Keratinocyte (primary cell): Measurements from ENCODE around the gene LPAR1. TPM values are rescaled to one million over a fixed set of nuclear protein-coding genes. Genes with fewer than 3 reads are reported as not detected.

Experiments used
- DNase-seq: peaks from one replicate; pipeline ENCODE4 v3.0.0-alpha.2; 2011; ENCODE audit warnings: low read depth, missing footprints, low spot score
- FAIRE-seq: peaks from 2 replicates; lab custom pipeline; 2011; peaks lifted over from hg19 to GRCh38; lab: Jason Lieb, UNC
- H2AFZ ChIP-seq: 2 replicates; pipeline ENCODE4 v1.6.0; 2012; ENCODE audit warnings: low read length, control low read depth, inconsistent platforms; ENCODE audit not compliant: control insufficient read depth
- H3K27ac ChIP-seq: 2 replicates; pipeline ENCODE4 v1.5.1; 2011; ENCODE audit warnings: low read length; ENCODE audit not compliant: control insufficient read depth, insufficient read depth
- H3K27me3 ChIP-seq: 3 replicates; pipeline ENCODE4 v1.6.0; 2011; ENCODE audit warnings: low read length; ENCODE audit not compliant: control insufficient read depth, insufficient read depth; ENCODE audit errors: extremely low read depth
- H3K36me3 ChIP-seq, 2 experiments: 2 replicates in 1 of 2; 3 replicates in 1 of 2; pipeline ENCODE4 v1.5.1; 2011; ENCODE audit warnings: low read length in 2 of 2, mild to moderate bottlenecking in 1 of 2; ENCODE audit not compliant: control insufficient read depth in 2 of 2, insufficient read depth in 2 of 2; ENCODE audit errors: extremely low read depth in 1 of 2
- H3K4me1 ChIP-seq: 3 replicates; pipeline ENCODE4 v1.5.1; 2011; ENCODE audit warnings: low read length; ENCODE audit not compliant: control insufficient read depth, insufficient read depth; ENCODE audit errors: extremely low read depth
- H3K4me2 ChIP-seq: 3 replicates; pipeline ENCODE4 v1.6.0; 2011; ENCODE audit warnings: low read depth, low read length; ENCODE audit not compliant: control insufficient read depth, insufficient read depth; ENCODE audit errors: extremely low read depth
- H3K4me3 ChIP-seq, 3 experiments: fragments of 200-600 bp in 1 of 3; sonication (generic) in 1 of 3; 2 replicates in 2 of 3; 3 replicates in 1 of 3; pipeline ENCODE4 v1.5.1; 2011 to 2016; ENCODE audit warnings: low read length in 3 of 3, mild to moderate bottlenecking in 3 of 3, control low read depth in 2 of 3, inconsistent platforms in 1 of 3, low read depth in 1 of 3, mixed read lengths in 1 of 3, mixed run types in 1 of 3, moderate library complexity in 1 of 3; ENCODE audit not compliant: control insufficient read depth in 2 of 3, insufficient read depth in 2 of 3; ENCODE audit errors: extremely low read depth in 1 of 3
- H3K79me2 ChIP-seq: 2 replicates; pipeline ENCODE4 v1.6.0; 2012; ENCODE audit warnings: low read length; ENCODE audit not compliant: control insufficient read depth, insufficient read depth
- H3K9ac ChIP-seq: 3 replicates; pipeline ENCODE4 v1.6.0; 2011; ENCODE audit warnings: low read length; ENCODE audit not compliant: control insufficient read depth, insufficient read depth; ENCODE audit errors: extremely low read depth
- H3K9me1 ChIP-seq: 3 replicates; pipeline ENCODE4 v1.6.0; 2011; ENCODE audit warnings: low read length; ENCODE audit not compliant: control insufficient read depth, insufficient read depth; ENCODE audit errors: extremely low read depth
- H3K9me3 ChIP-seq: 2 replicates; pipeline ENCODE4 v1.5.1; 2012; ENCODE audit warnings: low read depth, low read length; ENCODE audit not compliant: control insufficient read depth
- H4K20me1 ChIP-seq: 3 replicates; pipeline ENCODE4 v1.6.0; 2011; ENCODE audit warnings: low read length; ENCODE audit not compliant: control insufficient read depth, insufficient read depth; ENCODE audit errors: extremely low read depth
- CTCF ChIP-seq, 3 experiments: IDR thresholded peaks in 1 of 3; conservative IDR thresholded peaks in 1 of 3; optimal IDR thresholded peaks in 1 of 3; 2 replicates in 2 of 3; 3 replicates in 1 of 3; pipeline versions ENCODE3 to v1.5.1; 2011; ENCODE audit warnings: low read length in 3 of 3, mild to moderate bottlenecking in 3 of 3, moderate library complexity in 2 of 3, control low read depth in 1 of 3, inconsistent platforms in 1 of 3; ENCODE audit not compliant: insufficient read depth in 2 of 3; ENCODE audit errors: extremely low read depth in 1 of 3
- EZH2 ChIP-seq: IDR thresholded peaks from one replicate; pipeline ENCODE4 v1.6.1; 2012; ENCODE audit warnings: inconsistent platforms, mild to moderate bottlenecking, low read length, moderate library complexity
- dilution Hi-C: fragments of 300-500 bp; cut with MboI; formaldehyde crosslinking; loops from one replicate; pipeline ENCODE4 v1.7.0; 2020; ENCODE audit warnings: low sequenced_read_pairs; ENCODE audit not compliant: extremely low pct_ligation_motif_present
- polyA plus RNA-seq, 5 experiments: library from polyadenylated mRNA; depleted of rRNA in 3 of 5; stranded (reverse) in 3 of 5; stranded (forward) in 1 of 5; unstranded in 1 of 5; fragments of >200 nt; gene quantifications; 1 replicate in 1 of 5; 2 replicates in 3 of 5; 3 replicates in 1 of 5; pipeline versions ENCODE4 v1.2.1 to v1.2.3, GENCODE V29; 2011 to 2012; ENCODE audit warnings: missing spikeins in 2 of 5, low read depth in 1 of 5, low replicate concordance in 1 of 5

Gene LPAR1
- polyA plus RNA-seq, 1 donor (not counting 4 experiments of a cell fraction or from before 2014, with no cell fraction given): 43.2 TPM

DNA sequence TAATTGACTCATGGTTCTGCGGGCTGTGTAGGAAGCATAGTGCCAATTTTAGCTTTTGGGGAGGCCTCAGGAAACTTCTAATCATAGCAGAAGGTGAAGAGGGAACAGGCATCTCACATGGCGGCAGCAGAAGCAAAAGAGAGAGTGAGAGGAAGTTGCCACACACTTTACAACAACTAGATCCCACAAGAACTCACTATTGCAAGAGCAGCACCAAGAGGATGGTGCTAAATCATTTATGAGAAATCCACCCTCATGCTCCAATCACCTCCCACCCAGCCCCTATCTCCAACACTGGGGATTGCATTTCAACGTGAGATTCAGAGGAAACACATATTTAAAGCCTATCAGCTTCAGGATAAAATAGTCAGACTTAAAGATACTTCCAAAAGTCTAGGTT lies 36.1 kb upstream of the LPAR1 start:
- Histone ChIP-seq H3K36me3 (no peaks in the 10 kb centered on the region), H3K4me3 (no peak overlapping the region), H3K4me2 (no peak overlapping the region), H3K9ac (no peak overlapping the region), H3K27me3 (no peaks in the 10 kb centered on the region), H3K9me3 (no peaks in the 10 kb centered on the region), H4K20me1 (no peaks in the 10 kb centered on the region), H3K4me1 (no peaks in the 10 kb centered on the region), H3K79me2 (no peaks in the 10 kb centered on the region), H2AFZ (no peak overlapping the region), H3K9me1 (no peaks in the 10 kb centered on the region), H3K27ac (no peak overlapping the region)
- no peak for TF ChIP-seq CTCF (optimal IDR thresholded peaks at IDR 0.05 in 1 of 3, IDR thresholded peaks at IDR 0.05 in 1 of 3, conservative IDR thresholded peaks at IDR 0.05 in 1 of 3; ENCODE audit: extremely low read depth in 1 of 3, insufficient read depth in 2 of 3, low read length in 3 of 3)
- TF ChIP-seq EZH2: no peak
- DNase-seq (no peak), FAIRE-seq (no peak)
- dilution Hi-C loops: no loop called here

- dilution Hi-C loops: no loop called here
- Histone ChIP-seq H3K9me3 (no peaks in the 10 kb centered on the region), H3K4me2 (no peak overlapping the region), H3K4me1 (no peaks in the 10 kb centered on the region), H3K79me2 (no peaks in the 10 kb centered on the region), H3K9me1 (no peaks in the 10 kb centered on the region), H3K27ac (no peak overlapping the region), H3K27me3 (peaks cover 19% of the 10 kb centered on the region), H4K20me1 (no peaks in the 10 kb centered on the region), H2AFZ (no peak overlapping the region), H3K9ac (no peak overlapping the region), H3K36me3 (no peaks in the 10 kb centered on the region), H3K4me3 (no peak overlapping the region)
- no peak for FAIRE-seq
- DNase-seq: no peak
- no peak for TF ChIP-seq EZH2
- TF ChIP-seq CTCF (optimal IDR thresholded peaks at IDR 0.05 in 1 of 3, IDR thresholded peaks at IDR 0.05 in 1 of 3, conservative IDR thresholded peaks at IDR 0.05 in 1 of 3; ENCODE audit: extremely low read depth in 1 of 3, insufficient read depth in 2 of 3, low read length in 3 of 3): no peak
Observed at GRCh38 chr9:111069183-111069582, 30.9 kb upstream of the LPAR1 start.
